ENCODE results near the gene CTNNA3.

DNA sequence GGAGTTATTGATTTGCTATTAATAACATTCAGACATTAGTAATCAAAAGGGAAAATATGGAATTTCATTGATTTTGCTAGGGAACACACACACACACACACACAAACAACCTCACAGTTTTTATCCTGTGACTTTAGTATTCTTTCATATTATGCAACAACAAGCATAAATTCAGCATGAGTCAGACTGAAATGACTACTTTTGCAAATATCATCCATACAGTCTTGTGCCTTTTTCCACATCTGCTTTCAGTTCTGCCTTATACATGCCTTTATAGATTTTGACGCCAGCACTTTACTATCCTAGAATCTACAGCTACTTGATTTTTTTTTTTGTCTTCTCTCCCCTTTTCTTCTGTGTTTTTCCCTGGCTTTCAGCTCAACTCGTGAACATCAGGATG is 1745.9 kb downstream of the CTNNA3 start:
- TF ChIP-seq, protein P1, sequence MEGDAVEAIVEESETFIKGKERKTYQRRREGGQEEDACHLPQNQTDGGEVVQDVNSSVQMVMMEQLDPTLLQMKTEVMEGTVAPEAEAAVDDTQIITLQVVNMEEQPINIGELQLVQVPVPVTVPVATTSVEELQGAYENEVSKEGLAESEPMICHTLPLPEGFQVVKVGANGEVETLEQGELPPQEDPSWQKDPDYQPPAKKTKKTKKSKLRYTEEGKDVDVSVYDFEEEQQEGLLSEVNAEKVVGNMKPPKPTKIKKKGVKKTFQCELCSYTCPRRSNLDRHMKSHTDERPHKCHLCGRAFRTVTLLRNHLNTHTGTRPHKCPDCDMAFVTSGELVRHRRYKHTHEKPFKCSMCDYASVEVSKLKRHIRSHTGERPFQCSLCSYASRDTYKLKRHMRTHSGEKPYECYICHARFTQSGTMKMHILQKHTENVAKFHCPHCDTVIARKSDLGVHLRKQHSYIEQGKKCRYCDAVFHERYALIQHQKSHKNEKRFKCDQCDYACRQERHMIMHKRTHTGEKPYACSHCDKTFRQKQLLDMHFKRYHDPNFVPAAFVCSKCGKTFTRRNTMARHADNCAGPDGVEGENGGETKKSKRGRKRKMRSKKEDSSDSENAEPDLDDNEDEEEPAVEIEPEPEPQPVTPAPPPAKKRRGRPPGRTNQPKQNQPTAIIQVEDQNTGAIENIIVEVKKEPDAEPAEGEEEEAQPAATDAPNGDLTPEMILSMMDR (tag by site-specific recombination; IDR thresholded peaks at IDR 0.05), result no peak
- TF ChIP-seq ZNF658 (tag by site-specific recombination; IDR thresholded peaks at IDR 0.05) (no peak), GLI2 (tag by site-specific recombination; IDR thresholded peaks at IDR 0.05; ENCODE audit: borderline replicate concordance, low read depth) (no peak), ZSCAN30 (tag by site-specific recombination; IDR thresholded peaks at IDR 0.05) (no peak), GLIS1 (tag by site-specific recombination; IDR thresholded peaks at IDR 0.05) (no peak), KLF10 (tag by site-specific recombination; IDR thresholded peaks at IDR 0.05) (no peak), KLF16 (tag by site-specific recombination; IDR thresholded peaks at IDR 0.05) (no peak)
- TF ChIP-seq, protein P2, sequence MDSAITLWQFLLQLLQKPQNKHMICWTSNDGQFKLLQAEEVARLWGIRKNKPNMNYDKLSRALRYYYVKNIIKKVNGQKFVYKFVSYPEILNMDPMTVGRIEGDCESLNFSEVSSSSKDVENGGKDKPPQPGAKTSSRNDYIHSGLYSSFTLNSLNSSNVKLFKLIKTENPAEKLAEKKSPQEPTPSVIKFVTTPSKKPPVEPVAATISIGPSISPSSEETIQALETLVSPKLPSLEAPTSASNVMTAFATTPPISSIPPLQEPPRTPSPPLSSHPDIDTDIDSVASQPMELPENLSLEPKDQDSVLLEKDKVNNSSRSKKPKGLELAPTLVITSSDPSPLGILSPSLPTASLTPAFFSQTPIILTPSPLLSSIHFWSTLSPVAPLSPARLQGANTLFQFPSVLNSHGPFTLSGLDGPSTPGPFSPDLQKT (IDR thresholded peaks at IDR 0.05; ENCODE audit: borderline replicate concordance, low read depth, low read length), result no peak
- TF ChIP-seq, protein P3, sequence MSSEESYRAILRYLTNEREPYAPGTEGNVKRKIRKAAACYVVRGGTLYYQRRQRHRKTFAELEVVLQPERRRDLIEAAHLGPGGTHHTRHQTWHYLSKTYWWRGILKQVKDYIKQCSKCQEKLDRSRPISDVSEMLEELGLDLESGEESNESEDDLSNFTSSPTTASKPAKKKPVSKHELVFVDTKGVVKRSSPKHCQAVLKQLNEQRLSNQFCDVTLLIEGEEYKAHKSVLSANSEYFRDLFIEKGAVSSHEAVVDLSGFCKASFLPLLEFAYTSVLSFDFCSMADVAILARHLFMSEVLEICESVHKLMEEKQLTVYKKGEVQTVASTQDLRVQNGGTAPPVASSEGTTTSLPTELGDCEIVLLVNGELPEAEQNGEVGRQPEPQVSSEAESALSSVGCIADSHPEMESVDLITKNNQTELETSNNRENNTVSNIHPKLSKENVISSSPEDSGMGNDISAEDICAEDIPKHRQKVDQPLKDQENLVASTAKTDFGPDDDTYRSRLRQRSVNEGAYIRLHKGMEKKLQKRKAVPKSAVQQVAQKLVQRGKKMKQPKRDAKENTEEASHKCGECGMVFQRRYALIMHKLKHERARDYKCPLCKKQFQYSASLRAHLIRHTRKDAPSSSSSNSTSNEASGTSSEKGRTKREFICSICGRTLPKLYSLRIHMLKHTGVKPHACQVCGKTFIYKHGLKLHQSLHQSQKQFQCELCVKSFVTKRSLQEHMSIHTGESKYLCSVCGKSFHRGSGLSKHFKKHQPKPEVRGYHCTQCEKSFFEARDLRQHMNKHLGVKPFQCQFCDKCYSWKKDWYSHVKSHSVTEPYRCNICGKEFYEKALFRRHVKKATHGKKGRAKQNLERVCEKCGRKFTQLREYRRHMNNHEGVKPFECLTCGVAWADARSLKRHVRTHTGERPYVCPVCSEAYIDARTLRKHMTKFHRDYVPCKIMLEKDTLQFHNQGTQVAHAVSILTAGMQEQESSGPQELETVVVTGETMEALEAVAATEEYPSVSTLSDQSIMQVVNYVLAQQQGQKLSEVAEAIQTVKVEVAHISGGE (tag by site-specific recombination; conservative IDR thresholded peaks at IDR 0.05; ENCODE audit: low read depth), result no peak
- TF ChIP-seq, protein P4, sequence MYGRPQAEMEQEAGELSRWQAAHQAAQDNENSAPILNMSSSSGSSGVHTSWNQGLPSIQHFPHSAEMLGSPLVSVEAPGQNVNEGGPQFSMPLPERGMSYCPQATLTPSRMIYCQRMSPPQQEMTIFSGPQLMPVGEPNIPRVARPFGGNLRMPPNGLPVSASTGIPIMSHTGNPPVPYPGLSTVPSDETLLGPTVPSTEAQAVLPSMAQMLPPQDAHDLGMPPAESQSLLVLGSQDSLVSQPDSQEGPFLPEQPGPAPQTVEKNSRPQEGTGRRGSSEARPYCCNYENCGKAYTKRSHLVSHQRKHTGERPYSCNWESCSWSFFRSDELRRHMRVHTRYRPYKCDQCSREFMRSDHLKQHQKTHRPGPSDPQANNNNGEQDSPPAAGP (tag by site-specific recombination; IDR thresholded peaks at IDR 0.05), result no peak
